AG09309 (cell line): Measurements from ENCODE around the gene JMJD4.

ENCODE experiments used
- DNase-seq: peaks from one replicate; pipeline ENCODE4 v3.0.0-alpha.2; 2010; ENCODE audit warnings: low read depth
- H3K4me3 ChIP-seq: 2 replicates; pipeline ENCODE4 v1.5.1; 2011; ENCODE audit warnings: mild to moderate bottlenecking, low read depth, low read length, moderate library complexity; ENCODE audit not compliant: control insufficient read depth
- CTCF ChIP-seq: IDR thresholded peaks from 2 replicates; pipeline ENCODE4 v1.5.1; 2011; ENCODE audit warnings: mild to moderate bottlenecking, low read depth, low read length, inconsistent platforms; ENCODE audit not compliant: insufficient read depth, control insufficient read depth; ENCODE audit errors: missing control alignments

The JMJD4 gene

GRCh38 chr1:227749916-227750710, 15.0 kb upstream of the JMJD4 start:
- no peak for TF ChIP-seq CTCF
- DNase-seq = no peak
- no peak overlapping the region for H3K4me3 ChIP-seq

- TF ChIP-seq CTCF = no peak
- no peak overlapping the region for H3K4me3 ChIP-seq
- DNase-seq = no peak
These were observed 14.1 kb upstream of the JMJD4 start for GRCh38 chr1:227749225-227749624.

GRCh38 chr1:227748496-227749182, 13.5 kb upstream of the JMJD4 start:
- no peak overlapping the region for H3K4me3 ChIP-seq
- TF ChIP-seq CTCF = no peak
- no peak for DNase-seq

- DNase-seq = no peak
- no peak for TF ChIP-seq CTCF
- H3K4me3 ChIP-seq = no peak overlapping the region
These were observed 12.9 kb upstream of the JMJD4 start for GRCh38 chr1:227747948-227748495.

- H3K4me3 ChIP-seq = no peak overlapping the region
- TF ChIP-seq CTCF = no peak
- DNase-seq = no peak
These were observed 12.3 kb upstream of the JMJD4 start for GRCh38 chr1:227747382-227747781.

- H3K4me3 ChIP-seq = no peak overlapping the region
- no peak for DNase-seq
- no peak for TF ChIP-seq CTCF
These were observed 11.6 kb upstream of the JMJD4 start for GRCh38 chr1:227746676-227747075.
